ENCODE results near the gene OR2Z1. TPM values are rescaled to one million over a fixed set of nuclear protein-coding genes. Genes with fewer than 3 reads are reported as not detected.

Gene OR2Z1
- polyA plus RNA-seq, 1 of the 3 experiments (the other 2 are of a cell fraction), result not detected

- Histone ChIP-seq H3F3A (replicated peaks; ENCODE audit: insufficient read depth) (no peaks in the 10 kb centered on the region), H3K9ac (no peak overlapping the region), H3K4me3 (ENCODE audit: low read depth in 2 of 2, low read length in 1 of 2) (no peak overlapping the region), H3K9me3 (no peaks in the 10 kb centered on the region), H3K4me2 (no peak overlapping the region), H3K36me3 (replicated peaks in 1 of 2; ENCODE audit: control insufficient read depth in 1 of 2, insufficient read depth in 2 of 2, low read length in 1 of 2) (no peaks in the 10 kb centered on the region), H3K9me2 (no peaks in the 10 kb centered on the region), H2AFZ (ENCODE audit: low read depth) (no peak overlapping the region), H3K4me1 (ENCODE audit: control insufficient read depth in 1 of 2, insufficient read depth in 2 of 2, low read depth in 1 of 2, low read length in 1 of 2) (no peaks in the 10 kb centered on the region), H4K20me1 (ENCODE audit: insufficient read depth) (no peaks in the 10 kb centered on the region), H3K27ac (ENCODE audit: low read depth in 2 of 2, low read length in 1 of 2) (no peak overlapping the region), H3K27me3 (ENCODE audit: insufficient read depth) (peaks cover 11% of the 10 kb centered on the region; the same call in 1 of the 2 replicates), H3K79me2 (ENCODE audit: insufficient read depth) (no peaks in the 10 kb centered on the region)
- ChIA-PET POLR2A (no interaction called here), CTCF (interaction anchor here (0.6 to 1.9 kb wide), 2 partner anchors 10 to 109 kb away, joined by 3 to 7 read pairs; no protein-coding TSS in a partner anchor)
- WGBS (ENCODE audit: low lambda C conversion rate), result 14% methylated on average over 14 of the region's 21 CpGs
- TF ChIP-seq EZH2phosphoT487 (IDR thresholded peaks at IDR 0.05; ENCODE audit: borderline replicate concordance, low read depth), result no peak
- TF ChIP-seq RFX5 (IDR thresholded peaks at IDR 0.05; ENCODE audit: low read length), result no peak
- no peak for TF ChIP-seq PBX3 (IDR thresholded peaks at IDR 0.05)
- no peak for TF ChIP-seq IRF3 (IDR thresholded peaks at IDR 0.05; ENCODE audit: low read depth, low read length)
- TF ChIP-seq NFIC (IDR thresholded peaks at IDR 0.05; ENCODE audit: borderline replicate concordance), result no peak
- no peak for TF ChIP-seq GATA2 (CRISPR knock-in tag; IDR thresholded peaks at IDR 0.05)
- no peak for TF ChIP-seq CHD2 (IDR thresholded peaks at IDR 0.05; ENCODE audit: low read length, partially characterized antibody)
- TF ChIP-seq TEAD4 (IDR thresholded peaks at IDR 0.05; ENCODE audit: borderline replicate concordance, insufficient read depth), result no peak
- no peak for TF ChIP-seq GABPA (IDR thresholded peaks at IDR 0.05; ENCODE audit: low read depth)
- TF ChIP-seq RXRA (IDR thresholded peaks at IDR 0.05; ENCODE audit: borderline replicate concordance, low read depth), result no peak
- TF ChIP-seq ZBTB33 (IDR thresholded peaks at IDR 0.05; ENCODE audit: borderline replicate concordance, low read depth), result no peak
- TF ChIP-seq EP300 (IDR thresholded peaks at IDR 0.05; ENCODE audit: borderline replicate concordance in 1 of 2, low read depth in 1 of 2, low read length in 1 of 2), result no peak
- no peak for TF ChIP-seq RCOR1 (IDR thresholded peaks at IDR 0.05; ENCODE audit: low read length)
- TF ChIP-seq MEF2A (IDR thresholded peaks at IDR 0.05; ENCODE audit: borderline replicate concordance, low read depth), result no peak
- no peak for TF ChIP-seq CTCF (IDR thresholded peaks at IDR 0.05)
- TF ChIP-seq USF1 (IDR thresholded peaks at IDR 0.05; ENCODE audit: borderline replicate concordance, low read depth), result no peak
- no peak for TF ChIP-seq YY1 (IDR thresholded peaks at IDR 0.05; ENCODE audit: low read depth)
- no peak for TF ChIP-seq SIN3A (IDR thresholded peaks at IDR 0.05; ENCODE audit: borderline replicate concordance, low read depth, low read length)
- no peak for TF ChIP-seq JUND (IDR thresholded peaks at IDR 0.05)
- no peak for DNase-seq
Observed at GRCh38 chr19:8684001-8684902, 37.2 kb upstream of the OR2Z1 start.

Measured in SK-N-SH (cell line).